HT-29 (cell line): ENCODE measurements around the gene ZNF654. TPM values are rescaled to one million over a fixed set of nuclear protein-coding genes. Genes with fewer than 3 reads are reported as not detected.
A peak's percentile ranks its signal among the peaks of the same experiment; 100 is the strongest.
"Not testable (repeated sequence)": the region's sequence is repeated elsewhere in the genome, so short reads cannot be mapped to it uniquely, and the experiment has no call there.

Source experiments
- DNase-seq: peaks from one replicate; pipeline ENCODE4 v3.0.0-alpha.2; 2015; ENCODE audit warnings: low spot score
- total RNA-seq: library from RNA; depleted of rRNA; stranded (reverse); fragments of >200 nt; shearing (Covaris generic); gene quantifications from 2 replicates; pipeline ENCODE4 v1.2.3, GENCODE V29; 2014

ZNF654 gene
- total RNA-seq, 1 experiment from 2014 or later = 1.0 TPM

DNA sequence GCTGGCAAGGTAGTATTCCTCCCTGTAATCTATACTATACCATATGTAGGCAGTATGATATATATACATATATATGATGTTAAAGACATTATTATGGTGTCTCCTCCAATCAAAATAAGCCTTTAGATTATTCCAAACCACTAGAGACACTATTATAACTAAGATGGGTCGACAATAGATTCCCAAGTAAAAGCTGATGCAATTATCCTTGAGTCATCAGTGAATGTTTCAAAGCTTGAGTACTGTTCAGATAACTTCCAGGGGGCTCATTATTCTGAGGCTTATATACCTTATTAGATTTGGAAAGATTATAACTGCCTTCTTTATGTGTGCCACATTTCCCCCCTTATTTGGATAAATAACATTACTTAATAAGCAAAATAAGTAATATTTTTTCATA is 78.8 kb downstream of the ZNF654 start:
- DNase-seq = no peak

DNA sequence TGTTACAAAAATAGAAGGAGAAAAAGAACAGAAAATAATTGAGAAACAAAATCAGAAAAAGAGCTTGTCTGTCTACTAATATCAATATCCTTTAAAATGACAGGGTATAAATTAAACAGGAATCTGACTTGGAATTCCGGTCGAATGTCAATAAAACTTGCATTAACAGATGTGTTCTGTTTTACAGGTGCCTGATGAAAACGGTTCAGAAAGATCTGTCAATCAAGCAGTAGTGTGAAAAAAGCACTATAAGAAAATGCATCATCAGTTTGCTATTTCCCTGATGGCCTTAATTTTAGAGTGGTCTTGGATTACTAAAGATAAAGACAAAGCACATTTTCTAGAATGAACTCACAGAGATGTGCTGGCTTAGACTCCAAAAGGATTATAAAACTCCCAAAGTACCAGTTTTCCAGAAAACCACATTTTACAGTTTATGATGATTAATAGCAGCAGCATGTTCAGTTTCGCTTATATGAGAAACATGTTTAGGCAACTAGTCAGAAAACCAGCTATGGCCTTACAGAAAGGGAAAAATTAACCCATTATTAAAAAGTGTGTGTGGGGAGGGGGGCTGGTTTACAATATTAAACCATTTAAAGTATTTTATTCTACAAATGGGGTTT is 82.5 kb downstream of the ZNF654 start:
- DNase-seq = no peak

DNA sequence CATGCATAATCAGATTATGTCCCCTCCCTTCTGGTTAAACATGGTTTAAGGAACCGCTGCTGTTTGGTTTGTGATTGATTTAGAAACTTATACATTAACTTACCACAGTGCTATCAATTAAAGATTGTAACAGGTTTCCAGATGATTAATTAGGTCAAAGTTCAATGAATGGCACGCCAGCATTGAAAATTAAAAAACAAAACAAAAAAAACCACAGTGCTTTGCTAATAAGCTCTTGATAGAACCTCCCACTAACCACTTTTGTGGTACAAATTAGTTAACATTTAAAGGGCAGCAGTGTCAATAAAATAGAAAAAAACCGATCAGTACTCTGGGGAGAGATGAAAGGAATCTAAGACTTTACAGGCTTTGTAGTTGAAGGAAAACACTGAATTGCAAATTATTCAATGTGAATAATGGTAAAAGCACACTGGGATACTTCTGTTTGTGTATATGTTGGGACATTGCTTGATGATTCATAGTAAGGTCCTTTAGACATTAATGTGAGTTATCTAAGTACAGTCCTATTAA is 83.1 kb downstream of the ZNF654 start:
- no peak for DNase-seq

DNA sequence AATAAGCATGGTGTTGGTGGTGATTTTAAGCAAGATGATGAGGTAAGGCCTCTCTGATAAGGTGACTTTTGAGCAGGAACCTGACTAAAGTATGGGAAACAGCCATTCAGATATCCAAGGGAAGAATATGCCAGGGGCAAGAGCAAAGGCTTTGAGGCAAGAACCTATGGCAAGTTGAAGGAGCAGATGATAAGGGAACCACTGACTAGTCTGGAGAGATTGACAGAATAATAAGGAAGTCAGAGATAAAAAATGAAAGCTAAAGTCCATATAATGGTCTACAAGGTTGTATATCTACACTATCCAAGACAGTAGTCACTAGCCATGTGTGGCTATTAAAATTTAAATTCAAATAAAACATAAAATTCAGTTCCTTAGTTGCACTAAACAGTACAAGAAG is 88.2 kb downstream of the ZNF654 start:
- DNase-seq = no peak

DNA sequence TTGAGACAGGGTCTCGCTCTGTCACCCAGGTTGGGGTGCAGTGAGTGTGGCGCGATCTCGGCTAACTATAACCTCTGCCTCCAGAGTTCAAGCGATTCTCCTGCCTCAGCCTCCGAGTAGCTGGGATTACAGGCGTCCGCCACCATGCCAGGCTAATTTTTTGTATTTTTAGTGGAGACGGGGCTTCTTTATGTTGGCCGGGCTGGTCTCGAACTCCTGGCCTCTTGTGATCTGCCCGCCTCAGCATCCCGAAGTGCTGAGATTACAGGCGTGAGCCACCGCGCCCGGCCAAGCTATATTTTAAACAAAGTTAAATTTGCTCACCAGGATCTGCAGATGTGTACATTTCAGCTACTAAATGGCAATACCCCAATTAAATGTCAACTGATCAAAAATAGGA is 89.6 kb downstream of the ZNF654 start:
- DNase-seq = no peak

DNA sequence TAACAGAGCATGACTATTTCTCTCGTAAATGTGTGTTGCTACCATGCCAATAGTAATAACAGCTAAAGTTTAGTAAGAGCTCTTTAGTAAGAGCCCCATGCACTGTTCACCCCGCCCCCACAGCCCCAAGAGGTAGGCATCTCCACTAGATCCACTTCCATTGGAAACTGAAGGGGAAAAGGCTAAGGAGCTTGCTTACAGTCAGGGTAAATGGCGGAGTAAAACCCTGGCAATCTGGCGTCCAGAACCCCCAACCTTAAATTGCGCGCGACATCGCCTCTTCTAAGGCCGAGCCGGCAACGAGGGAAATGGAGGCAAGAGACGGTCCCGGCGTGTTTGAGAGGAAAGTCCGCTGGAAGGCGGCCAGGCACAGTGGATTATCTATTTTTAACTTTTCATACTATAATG is 90.0 kb downstream of the ZNF654 start:
- DNase-seq = peak; percentile 20

DNA sequence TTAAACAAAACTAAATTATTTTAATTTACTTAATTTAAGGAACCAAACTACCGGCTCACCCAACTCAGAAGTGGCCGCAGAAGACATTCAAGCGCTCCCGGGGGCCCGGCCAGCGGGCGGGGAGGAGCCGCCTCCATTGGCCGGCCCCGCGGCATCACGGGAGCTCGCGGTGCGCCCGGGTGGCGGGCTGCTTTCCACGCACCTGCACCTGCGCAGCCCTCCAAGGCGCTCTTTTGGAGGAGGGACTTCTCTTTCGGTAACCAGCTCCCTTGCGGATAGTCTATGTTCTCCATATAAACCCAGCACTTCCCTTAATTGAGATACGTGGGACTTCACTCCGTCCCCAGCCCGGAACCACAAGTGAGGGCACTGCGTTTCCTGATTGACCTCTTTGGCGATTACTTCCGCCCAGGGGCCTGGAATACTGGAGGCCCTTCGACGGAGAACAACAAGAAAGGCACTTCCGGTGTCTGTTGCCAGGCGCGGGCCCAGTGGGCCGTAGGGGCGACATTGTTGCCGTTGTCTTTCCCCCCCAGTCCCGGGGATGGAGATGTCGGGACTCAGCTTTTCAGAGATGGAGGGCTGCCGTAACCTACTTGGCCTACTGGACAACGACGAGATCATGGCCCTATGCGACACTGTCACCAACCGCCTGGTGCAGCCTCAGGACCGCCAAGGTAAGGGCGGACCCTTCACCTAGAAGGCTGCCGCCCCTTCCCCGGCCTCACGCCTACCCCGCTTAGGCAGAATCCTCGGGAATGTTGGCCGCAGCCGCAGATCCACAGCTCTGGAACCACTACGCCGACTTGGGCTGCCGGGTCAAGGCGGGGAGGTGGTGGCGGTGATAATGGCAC is 90.7 kb downstream of the ZNF654 start, which contains the start of gene C3orf38:
Gene C3orf38 (plus strand): TSS at position 451 of the 854 bp plus-strand sequence. CDS start 94 bp downstream, at position 545.
- peak; percentile 58 for DNase-seq

DNA sequence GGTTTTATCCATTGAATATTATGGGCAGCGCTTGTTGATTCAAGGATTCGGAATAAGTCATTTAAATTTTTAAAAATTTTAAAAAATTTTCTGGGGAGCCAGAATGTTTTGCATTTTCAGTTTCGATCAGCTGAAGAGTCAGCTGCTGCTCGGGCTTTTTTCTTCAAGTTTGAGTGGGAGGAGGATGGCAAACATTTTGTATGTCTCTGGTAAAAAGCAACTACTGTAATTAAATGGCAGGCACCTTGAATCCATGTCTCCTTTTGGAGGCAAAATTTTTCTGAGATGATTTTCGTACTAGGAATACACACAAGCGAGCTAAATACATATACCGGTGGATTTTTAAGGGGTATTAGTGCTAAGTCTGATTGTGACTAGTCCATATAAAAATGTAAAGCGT is 91.3 kb downstream of the ZNF654 start:
- no peak for DNase-seq

DNA sequence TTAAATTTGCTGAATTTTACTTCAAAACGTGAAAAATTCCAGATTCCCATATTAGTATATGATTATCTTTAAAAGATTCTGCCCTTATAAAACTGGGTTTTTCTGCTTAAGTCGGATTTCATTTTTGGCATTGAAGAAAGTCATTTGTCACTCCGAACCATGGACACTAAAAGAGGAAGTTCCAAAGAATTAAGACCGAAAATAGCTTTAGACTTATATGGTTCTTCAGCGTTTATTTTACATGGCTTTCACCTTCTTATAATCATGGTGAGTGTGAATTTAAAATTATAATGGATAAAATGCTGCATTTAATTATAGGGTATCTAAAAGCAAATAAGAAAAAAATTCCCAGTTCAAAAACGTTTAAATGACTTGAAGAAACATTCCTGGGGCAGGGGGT is 91.8 kb downstream of the ZNF654 start:
- no peak for DNase-seq

DNA sequence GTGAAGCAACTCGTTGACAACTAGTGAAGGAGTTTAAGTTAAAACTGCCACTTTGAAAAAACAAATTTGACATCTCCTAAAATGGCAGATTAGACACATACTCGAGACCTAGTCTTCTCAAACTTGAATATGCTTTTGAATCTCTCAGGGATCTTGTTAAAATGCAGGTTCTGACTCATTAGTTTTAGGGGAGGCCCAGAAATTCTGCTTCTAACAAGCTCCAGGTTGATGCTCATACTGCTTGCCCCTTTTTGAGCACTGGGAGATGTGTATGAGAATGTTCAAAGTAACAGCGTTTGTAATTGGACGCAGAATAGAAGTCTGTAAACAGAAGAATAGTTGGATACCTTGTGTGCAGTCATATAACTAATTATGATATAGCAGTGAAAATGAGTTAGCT is 92.3 kb downstream of the ZNF654 start:
- no peak for DNase-seq

DNA sequence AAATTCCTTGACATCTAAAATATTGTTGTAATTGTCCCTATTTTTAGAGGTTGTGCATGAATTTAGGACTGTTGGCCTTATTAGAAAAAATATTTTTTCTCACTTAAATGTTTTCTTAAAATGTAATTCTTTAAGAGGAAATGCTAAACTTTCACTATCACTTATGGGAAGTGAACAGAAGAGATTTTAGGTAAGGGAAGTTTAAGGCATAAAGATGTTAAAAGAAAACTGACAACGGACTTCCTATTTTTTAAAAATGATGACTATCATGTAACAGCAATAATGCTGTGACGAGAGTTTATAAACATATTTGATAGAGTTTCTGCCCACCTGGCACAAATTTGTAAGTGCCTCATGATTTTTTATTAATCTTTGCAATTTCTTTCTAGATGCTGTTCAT is 93.8 kb downstream of the ZNF654 start:
- DNase-seq = no peak

DNA sequence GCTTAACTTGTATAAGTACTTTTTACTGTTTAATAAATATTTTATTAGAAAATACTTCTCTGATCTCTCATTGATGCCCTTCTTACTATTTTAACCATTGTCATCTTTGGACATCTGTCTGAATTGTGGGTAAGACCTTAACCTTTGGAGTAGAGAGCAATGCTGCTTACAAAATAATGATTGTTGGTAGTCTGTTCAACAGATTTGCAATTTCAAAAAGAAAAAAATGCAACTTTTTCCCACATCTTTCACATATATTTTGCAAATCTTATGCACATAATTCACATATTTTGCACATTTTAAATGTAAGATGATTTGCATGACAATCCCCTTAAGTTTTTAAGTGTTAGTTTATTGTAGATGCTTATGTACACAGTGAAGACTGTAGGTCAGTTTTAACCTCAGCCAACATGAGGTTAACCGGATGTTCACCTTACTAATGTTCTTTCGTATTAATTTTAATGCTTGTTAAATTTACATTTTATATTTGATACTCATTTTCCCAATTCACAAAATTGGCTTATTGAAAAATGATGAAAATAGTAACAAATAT is 107.4 kb downstream of the ZNF654 start:
- no peak for DNase-seq

DNA sequence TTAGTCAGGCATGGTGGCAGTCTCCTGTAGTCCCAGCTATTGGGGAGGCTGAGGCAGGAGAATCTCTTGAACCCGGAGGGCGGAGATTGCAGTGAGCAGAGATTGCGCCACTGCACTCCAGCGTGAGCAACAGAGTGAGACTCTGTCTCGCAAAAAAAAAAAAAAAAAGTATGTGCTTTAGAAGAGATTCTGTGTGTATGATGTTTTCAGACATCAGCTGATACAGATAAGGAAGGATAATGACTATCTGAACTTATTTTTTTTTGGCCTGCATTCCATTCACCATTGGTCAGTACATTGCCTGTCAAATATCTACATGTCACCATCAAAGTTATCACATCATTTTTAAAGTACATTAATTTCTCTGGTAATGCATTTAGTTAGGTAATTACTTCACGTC is 108.1 kb downstream of the ZNF654 start:
- no peak for DNase-seq

DNA sequence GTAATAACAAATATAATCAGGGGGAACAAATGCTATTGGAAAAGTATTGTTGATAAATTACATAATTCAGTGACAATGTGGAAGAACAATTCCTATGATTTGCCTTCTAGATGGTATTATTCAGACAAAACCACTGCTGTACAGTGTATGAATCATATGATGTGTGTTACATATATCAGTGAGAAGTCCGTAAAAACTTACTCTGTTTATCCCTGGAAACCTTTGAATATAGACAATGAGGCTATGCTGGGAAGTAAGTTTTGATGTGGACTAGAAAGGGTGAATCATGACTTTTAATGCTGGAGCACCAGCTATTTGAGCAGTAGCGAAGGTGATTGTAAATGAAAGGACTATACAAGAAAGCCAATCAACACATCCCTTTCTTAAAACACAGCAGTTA is 108.6 kb downstream of the ZNF654 start:
- no peak for DNase-seq

DNA sequence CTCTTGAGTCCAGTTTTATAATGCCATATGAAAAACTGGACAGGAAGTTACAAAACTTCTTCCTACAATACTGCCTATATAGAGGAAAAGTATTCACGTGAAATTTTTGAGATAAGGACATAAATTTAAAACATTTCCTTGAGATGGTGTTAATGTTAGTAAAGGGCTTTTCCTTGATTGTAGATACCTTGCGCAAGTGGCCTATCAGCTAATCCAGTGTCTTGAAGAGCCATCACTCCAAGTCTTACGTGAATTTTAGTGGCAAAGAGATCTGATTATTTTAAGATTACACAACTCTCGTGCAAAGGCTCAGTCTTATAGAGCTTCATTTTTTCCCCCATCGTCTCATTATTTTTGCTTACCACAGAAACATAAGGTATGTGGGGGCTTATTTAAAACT is 109.1 kb downstream of the ZNF654 start:
- no peak for DNase-seq

DNA sequence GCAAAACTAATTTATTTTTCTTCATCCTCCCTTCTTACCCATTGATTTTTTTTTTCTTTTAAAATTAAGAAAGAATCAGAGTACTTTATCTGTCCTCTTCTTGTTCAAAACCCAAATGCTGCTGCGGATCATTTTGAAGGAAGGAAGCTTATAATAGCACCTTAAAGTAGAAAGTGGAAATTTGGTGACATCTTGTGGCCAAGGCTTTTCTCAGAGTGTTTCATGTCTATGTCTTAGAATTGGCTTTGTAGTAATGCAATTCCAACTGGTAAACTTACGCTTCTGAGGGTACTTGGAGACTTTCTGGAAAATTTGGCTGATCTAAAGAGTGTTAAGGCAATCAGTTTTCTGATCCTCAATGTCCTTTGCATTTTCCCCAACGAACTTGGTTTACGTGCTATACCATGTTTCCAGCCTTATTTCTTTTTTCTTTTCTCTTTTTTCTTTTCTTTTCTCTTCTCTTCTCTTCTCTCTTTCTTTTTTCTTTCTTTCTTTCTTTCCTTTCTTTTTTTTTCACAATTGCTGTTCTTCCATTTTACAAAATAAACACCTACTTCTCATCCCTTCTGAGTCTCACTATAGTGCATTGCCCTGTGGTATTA is 121.4 kb downstream of the ZNF654 start:
- peak; percentile 23 for DNase-seq

DNA sequence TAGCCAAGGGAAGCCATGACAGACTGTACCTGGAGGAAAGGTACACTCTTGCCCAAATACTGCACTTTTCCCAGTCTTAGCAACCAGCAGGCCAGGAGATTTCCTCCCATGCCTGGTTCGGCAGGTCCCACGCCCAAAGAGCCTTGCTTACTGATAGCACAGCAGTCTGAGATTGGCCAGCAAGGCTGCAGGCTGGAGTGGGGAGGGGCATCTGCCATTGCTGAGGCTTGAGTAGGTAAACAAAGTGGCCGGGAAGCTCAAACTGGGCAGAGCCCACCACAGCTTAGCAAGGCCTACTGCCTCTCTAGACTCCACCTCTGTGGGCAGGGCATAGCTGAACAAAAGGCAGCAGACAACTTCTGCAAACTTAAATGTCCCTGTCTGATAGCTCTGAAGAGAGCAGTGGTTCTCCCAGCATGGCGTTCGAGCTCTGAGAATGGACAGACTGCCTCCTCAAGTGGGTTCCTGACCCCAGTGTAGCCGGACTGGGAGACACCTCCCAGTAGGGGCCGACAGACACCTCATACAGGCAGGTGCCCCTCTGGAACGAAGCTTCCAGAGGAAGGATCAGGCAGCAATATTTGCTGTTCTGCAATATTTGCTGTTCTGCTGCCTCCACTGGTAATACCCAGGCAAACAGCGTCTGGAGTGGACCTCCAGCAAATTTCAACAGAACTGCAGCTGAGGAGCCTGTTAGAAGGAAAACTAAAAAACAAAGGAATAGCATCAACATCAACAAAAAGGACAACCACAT is 123.3 kb downstream of the ZNF654 start:
- DNase-seq = not testable (repeated sequence)

DNA sequence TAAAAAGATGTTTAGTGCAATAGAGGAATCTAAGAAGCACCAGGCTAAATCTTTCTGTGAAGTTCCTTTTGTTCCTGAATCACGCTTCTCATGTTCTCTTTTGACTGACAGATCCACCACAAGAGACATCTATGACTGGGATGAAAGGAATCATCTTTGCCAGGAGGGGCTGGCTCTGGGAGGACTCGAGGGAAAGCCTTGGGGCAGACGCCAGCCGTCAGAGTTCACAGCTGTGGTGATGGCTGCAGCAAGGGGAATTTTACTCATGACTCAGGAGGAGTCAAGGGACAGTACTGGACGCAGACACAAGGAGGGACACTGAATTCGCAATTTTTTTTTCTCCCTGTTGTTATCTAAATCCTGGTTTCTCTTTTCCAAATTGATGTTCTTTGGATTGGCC is 129.4 kb downstream of the ZNF654 start:
- DNase-seq = no peak

DNA sequence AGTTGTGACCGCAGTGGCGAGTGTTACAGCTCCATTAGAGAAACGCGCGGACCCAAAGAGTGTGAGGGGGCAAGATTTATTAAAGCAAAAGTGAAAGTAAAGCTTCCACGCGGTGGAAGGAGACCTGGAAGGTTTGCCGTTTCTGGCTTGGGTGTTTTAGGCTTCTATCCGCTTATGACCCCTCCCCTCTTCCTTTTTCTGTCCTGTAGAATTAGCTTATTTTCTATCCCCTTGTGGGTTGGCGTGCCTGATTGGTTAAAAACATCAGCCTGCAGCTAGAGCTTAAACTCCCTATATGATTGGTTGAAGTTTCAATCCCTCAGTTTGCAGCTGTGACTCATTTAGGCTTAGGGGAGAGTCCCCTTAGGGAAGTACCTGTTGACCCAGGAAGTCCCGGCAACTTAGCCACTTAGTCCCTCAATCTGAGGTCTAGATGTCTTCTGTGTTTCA is 130.3 kb downstream of the ZNF654 start:
- no peak for DNase-seq

DNA sequence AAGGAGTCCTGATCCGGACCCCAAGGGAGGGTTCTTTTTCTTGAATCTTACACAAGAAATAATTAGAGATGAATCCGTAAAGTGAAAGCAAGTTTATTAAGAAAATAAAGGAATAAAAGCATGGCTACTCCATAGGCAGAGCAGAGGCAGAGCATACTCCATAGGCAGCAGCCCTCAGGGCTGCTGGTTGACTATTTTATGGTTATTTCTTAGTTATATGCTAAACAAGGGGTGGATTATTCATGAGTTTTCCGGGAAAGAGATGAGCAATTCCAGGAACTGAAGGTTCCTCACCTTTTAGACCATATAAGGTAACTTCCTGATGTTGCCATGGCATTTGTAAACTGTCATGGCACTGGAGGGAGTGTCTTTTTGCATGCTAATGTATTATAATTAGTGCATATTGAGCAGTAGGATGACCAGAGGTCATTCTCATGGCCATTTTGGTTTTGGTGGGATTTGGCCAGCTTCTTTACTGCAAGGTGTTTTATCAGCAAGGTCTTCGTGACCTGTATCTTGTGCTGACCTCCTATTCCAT is 132.9 kb downstream of the ZNF654 start:
- no peak for DNase-seq

DNA sequence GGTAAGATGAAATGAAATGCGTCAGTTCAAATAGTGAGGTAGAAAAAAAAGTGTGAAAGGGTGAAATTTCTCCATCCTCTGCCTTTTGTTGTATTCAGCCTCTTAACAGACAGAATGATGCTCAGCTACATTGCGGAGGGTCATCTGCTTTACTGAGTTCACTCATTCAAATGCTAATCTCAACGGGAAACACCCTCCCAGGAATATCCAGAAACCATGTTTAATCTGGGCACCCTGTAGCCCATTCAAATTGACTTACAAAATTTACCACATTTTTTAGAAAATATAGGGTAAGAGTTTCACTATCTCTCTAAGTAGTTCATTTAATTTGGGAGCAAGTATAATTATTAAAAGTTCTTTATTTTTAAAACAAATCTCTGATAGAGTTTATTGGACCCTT is 133.6 kb downstream of the ZNF654 start:
- DNase-seq = no peak
